GM19099 (cell line): ENCODE data around the gene SPART.

Source experiments
- POLR2A ChIP-seq: IDR thresholded peaks from 3 replicates; pipeline ENCODE4 v1.6.1; 2011; ENCODE audit warnings: low read depth; ENCODE audit not compliant: insufficient read length; ENCODE audit errors: extremely low read depth

Gene SPART

DNA sequence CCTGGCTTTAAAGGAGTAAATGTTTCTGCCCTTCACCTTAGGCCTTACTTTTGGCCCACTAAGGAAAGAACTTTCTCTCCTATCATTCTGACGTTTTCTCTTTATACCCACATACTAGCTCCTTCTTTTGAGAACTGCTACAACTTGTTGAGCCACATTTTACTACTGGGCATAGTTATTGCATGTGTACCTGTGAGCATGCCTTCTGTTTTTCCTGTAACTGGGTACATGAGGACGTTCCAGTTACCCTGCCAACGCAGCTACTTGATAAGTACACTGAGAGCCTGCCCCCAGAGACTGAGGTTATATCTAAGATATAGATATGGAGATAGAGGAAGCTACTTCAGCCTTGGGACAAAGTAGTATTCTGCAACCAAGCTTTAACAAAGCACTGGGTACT is 52.1 kb downstream of the SPART start:
- no peak for TF ChIP-seq POLR2A

DNA sequence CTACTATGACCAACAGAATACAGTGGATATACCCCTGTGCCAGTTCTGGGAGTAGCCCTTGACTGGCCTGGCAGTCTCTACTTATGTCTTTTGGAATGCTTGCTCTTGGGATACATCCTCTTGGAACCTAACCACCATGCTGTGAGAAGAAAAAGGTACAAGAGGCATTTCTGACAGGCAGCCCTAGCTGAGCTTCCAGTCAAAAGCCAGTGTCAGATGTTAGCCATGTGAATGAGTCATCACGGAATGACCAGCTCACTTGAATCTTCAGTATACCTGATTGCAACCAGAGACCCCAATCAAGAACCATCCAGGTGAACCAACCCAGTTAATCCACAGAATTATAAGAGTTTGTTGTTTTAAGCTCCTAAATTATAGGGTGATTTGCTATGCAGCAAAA is 52.7 kb downstream of the SPART start:
- TF ChIP-seq POLR2A, result no peak

DNA sequence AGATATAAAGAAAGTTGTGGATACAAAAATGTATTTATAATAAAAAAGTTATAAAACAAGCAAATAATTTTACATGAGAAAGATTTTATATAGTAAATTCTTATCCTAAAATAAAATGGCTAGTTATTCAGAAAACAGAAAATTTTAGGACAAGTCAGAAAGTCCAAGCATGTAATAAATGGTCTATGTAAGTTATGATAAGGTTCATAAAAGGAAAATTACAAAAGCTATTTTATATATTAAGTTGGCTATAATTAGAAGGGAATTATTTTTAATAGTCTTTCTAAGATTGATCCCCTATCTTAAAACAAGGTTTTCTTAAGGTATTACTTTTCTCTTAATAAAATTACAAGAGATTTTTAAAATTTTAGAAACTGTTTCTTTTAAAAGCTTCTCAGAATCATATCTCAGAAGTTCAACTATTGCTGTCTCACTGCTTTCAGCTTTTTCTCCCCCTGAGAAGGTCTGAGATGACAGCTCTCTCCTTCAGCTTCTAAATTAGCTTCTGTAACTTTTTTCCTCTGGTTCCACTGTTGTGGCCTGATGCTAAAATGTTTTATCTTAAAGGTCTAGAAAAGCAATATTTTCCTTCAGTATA is 57.3 kb downstream of the SPART start:
- no peak for TF ChIP-seq POLR2A

- TF ChIP-seq POLR2A, result no peak
Measured at GRCh38 chr13:36286006-36286405, 60.2 kb downstream of the SPART start.

DNA sequence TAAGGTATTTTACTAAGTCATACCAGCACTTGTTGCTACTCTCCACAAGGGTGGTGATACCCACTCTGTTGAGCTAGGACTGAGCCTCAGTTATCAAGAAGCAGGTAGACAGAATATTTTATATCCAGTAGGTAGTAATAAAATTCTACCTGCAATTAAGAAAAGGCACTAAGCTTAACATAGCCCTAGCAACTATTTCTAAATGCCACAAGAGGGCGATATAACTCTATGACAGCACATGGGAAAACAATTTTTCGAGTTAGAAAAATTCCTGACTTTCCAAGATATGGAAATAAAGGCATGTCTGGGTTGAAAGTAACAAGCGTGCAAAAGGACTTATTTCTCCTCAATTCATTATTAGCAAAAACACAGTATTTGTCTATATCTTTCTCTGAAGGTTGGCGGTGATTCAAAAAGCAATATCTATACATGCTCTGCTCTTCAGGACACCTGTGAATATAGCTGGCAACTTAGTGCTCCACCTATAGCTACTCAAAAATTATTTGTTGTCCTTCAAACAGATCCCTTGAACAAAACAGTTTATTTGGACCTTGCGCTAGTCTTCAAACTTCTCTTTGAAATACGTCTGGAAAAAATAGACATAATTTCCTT is 63.3 kb downstream of the SPART start:
- no peak for TF ChIP-seq POLR2A

DNA sequence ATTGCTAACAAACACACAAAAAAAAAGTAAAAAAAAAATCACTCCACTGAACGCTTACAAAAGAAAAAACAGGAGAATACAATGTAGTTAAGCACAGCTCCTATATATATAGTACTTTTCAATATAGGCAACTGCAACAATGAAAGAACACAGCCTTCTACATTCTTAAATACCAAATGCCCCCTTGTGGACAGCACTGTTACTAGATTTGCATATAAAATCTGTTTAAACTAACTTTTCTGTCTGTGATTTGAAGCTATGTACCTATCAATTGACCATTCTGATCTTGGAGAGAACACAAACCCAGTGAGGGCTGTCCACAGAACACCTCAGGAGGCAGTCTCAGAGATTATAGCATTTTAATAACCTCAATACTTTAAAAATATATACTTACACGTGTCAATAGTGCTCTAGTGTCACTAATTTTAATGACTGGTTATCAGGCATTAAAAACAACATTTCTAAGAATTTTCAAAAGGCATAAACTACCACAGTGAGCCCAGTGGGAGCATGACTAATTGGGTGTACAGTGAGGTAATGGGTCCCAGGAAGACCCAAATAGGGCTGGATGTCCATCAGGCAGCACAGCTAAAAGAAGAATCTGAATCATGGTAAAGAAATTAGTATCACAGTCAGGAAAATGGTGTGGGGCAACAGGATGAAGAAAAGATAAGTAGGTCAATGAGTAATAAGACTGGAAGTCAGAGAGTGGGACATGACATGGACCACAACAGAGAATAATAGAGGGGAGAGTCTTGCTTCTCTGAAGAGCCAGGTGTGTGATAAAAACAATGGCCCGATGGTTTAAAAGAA is 70.8 kb downstream of the SPART start:
- TF ChIP-seq POLR2A, result no peak

DNA sequence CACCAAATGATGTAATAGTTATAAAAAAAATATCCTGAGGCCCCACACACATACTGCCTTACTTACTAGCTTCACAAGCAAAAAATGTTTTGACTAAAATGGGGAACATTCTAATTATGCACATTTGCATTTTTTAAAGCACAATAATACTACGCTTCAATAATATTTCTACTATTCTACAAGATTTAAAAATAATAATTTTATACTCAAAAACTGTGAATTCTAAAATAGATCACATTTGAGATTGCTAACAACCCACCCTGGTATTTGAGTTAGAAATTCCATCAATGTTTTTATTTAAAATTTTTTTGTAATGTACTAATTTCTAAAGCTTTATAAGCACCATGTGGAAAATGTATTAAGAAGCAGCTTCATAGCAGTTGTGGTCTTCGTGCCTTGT is 72.8 kb downstream of the SPART start:
- no peak for TF ChIP-seq POLR2A

DNA sequence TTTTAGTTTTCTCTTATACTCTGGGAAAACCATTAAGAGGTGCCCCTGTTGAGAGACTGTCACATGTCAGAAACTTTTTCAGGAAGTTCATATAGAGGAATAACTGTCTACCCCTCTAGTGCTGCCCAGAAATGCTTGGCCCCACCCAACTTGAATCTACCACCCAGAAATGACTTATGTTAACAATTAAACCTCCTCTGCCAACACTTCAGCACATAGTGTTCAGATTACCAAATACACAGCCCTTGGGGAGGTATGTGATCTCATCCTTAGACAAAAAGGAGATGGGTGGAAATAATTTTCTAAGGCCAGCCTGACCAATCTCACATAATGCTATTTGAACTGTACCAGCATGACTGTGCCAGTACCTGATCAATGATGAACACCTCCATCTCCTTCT is 84.2 kb downstream of the SPART start:
- no peak for TF ChIP-seq POLR2A

DNA sequence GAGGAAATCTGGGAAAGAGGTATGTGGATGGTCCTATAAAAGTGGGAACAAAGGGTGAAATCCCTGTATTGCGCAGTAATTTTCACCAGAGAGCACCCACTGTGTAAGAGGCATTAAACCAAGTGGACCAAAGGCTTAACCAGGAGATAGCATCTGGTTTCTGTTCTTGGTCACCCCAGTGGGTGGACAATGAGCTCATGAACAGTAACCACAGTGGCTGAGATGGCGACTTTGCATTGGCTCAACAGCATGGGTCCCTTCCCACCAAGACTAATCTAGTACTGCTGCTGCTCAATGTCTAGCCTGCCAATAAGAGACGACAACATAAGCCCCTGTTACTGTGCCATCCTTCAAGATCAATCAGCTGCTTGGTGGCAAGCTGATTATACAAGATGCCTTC is 85.2 kb downstream of the SPART start:
- TF ChIP-seq POLR2A, result no peak

DNA sequence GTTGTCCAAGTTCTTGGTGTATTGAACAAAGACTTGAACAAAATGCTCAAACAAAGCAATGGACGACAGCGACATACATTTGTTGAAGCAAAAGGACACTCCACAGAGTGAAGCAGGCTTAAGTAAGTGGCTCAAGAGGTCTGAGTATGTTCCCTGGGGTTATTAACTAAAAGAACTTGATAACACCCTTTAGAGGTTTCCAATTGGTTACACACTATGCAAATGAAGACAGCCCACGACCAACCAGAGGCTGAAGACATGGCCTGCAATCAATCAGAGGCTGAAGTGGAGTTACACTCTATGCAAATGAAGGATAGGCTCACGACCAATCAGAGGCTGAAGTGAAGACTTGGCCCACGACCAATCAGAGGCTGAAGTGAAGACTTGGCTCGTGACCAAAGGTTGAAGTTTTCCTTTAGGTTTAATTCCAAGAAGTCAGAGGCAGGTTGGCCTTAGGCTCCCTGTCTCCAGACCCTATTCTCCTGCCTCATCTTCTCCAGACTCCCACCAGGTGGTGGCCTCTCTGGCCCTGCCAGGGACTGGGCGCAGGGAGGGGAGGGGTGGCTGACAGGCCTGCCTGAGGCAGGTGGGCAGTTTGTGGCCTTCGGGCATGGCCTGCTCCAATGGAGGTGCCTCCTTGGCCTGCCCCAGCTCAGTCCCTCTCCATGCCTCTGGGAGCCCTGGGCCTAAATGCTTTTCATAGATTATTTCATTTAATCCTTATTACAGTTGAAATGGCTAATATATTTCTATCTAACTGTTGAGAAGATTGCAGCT is 86.6 kb downstream of the SPART start:
- TF ChIP-seq POLR2A, result no peak

DNA sequence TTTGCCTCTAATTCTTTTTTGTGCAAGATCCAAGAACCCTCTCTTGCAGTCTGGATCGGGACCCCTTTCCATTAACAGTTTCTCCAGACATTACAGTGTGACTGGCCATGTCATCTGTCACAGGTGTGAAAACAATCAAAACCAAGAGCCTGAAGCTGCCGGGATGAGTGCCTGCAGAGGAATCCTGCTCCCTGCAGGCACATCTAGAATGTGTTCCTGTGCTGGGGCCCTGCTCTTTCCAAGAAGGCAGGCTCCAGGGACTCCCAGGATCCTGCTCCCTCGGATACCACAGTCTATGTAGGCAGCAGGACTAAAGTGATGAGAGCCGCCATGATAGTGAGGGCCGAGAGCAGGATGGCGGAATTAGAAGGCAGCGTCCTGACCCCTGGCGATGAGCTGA is 87.4 kb downstream of the SPART start:
- no peak for TF ChIP-seq POLR2A
